ENCODE results near the gene MSRB3.

Gene MSRB3

GRCh38 chr12:65308006-65308405 is 29.5 kb downstream of the MSRB3 start:
- no peak overlapping the region for H3K4me2 ChIP-seq (ENCODE audit: low read depth, low read length, poor library complexity, severe bottlenecking)
- no peaks in the 10 kb centered on the region for H3K79me2 ChIP-seq (ENCODE audit: insufficient read depth, low read length)
- H2AFZ ChIP-seq (ENCODE audit: low read depth, low read length, severe bottlenecking): no peak overlapping the region
- no peak overlapping the region for H3K9ac ChIP-seq (ENCODE audit: low read length)
- H3K36me3 ChIP-seq (ENCODE audit: low read length): no peaks in the 10 kb centered on the region
- no peak overlapping the region for H3K4me3 ChIP-seq (ENCODE audit: insufficient read depth, low read length, poor library complexity, severe bottlenecking)
- no peaks in the 10 kb centered on the region for H4K20me1 ChIP-seq (ENCODE audit: low read depth, low read length)
- H3K27ac ChIP-seq (ENCODE audit: low read depth, low read length): no peak overlapping the region
- H3K9me2 ChIP-seq (replicated peaks; ENCODE audit: insufficient read depth, low read length): no peaks in the 10 kb centered on the region
- no peaks in the 10 kb centered on the region for H3K9me3 ChIP-seq (ENCODE audit: insufficient read depth, low read length)
- no peaks in the 10 kb centered on the region for H3K27me3 ChIP-seq (ENCODE audit: low read length)
- no peak for TF ChIP-seq EZH2phosphoT487 (conservative IDR thresholded peaks at IDR 0.05; ENCODE audit: low read length)
- no peak for TF ChIP-seq CTCF (IDR thresholded peaks at IDR 0.05; ENCODE audit: insufficient read depth, low read length, poor library complexity, severe bottlenecking)
- H3F3A ChIP-seq (ENCODE audit: insufficient read depth): no peaks in the 10 kb centered on the region

- no peak for TF ChIP-seq EZH2phosphoT487 (conservative IDR thresholded peaks at IDR 0.05; ENCODE audit: low read length)
- no peak for TF ChIP-seq CTCF (IDR thresholded peaks at IDR 0.05; ENCODE audit: insufficient read depth, low read length, poor library complexity, severe bottlenecking)
- Histone ChIP-seq H3K9me3 (ENCODE audit: insufficient read depth, low read length) (no peaks in the 10 kb centered on the region), H3K27me3 (ENCODE audit: low read length) (no peaks in the 10 kb centered on the region), H3F3A (ENCODE audit: insufficient read depth) (no peaks in the 10 kb centered on the region), H3K79me2 (ENCODE audit: insufficient read depth, low read length) (no peaks in the 10 kb centered on the region), H3K9ac (ENCODE audit: low read length) (no peak overlapping the region), H3K4me2 (ENCODE audit: low read depth, low read length, poor library complexity, severe bottlenecking) (no peak overlapping the region), H3K4me3 (ENCODE audit: insufficient read depth, low read length, poor library complexity, severe bottlenecking) (no peak overlapping the region), H3K9me2 (replicated peaks; ENCODE audit: insufficient read depth, low read length) (no peaks in the 10 kb centered on the region), H4K20me1 (ENCODE audit: low read depth, low read length) (no peaks in the 10 kb centered on the region), H3K27ac (ENCODE audit: low read depth, low read length) (no peak overlapping the region), H2AFZ (ENCODE audit: low read depth, low read length, severe bottlenecking) (no peak overlapping the region), H3K36me3 (ENCODE audit: low read length) (no peaks in the 10 kb centered on the region)
Measured at GRCh38 chr12:65308601-65309071, 30.2 kb downstream of the MSRB3 start.

GRCh38 chr12:65311260-65311659 is 32.8 kb downstream of the MSRB3 start:
- Histone ChIP-seq H3K9ac (ENCODE audit: low read length) (no peak overlapping the region), H2AFZ (ENCODE audit: low read depth, low read length, severe bottlenecking) (no peak overlapping the region), H3K4me3 (ENCODE audit: insufficient read depth, low read length, poor library complexity, severe bottlenecking) (no peak overlapping the region), H3K79me2 (ENCODE audit: insufficient read depth, low read length) (no peaks in the 10 kb centered on the region), H3K9me2 (replicated peaks; ENCODE audit: insufficient read depth, low read length) (no peaks in the 10 kb centered on the region), H3K4me2 (ENCODE audit: low read depth, low read length, poor library complexity, severe bottlenecking) (no peak overlapping the region), H3K27ac (ENCODE audit: low read depth, low read length) (no peak overlapping the region), H3F3A (ENCODE audit: insufficient read depth) (no peaks in the 10 kb centered on the region), H3K9me3 (ENCODE audit: insufficient read depth, low read length) (no peaks in the 10 kb centered on the region), H4K20me1 (ENCODE audit: low read depth, low read length) (no peaks in the 10 kb centered on the region), H3K27me3 (ENCODE audit: low read length) (no peaks in the 10 kb centered on the region), H3K36me3 (ENCODE audit: low read length) (no peaks in the 10 kb centered on the region)
- TF ChIP-seq CTCF (IDR thresholded peaks at IDR 0.05; ENCODE audit: insufficient read depth, low read length, poor library complexity, severe bottlenecking): no peak
- no peak for TF ChIP-seq EZH2phosphoT487 (conservative IDR thresholded peaks at IDR 0.05; ENCODE audit: low read length)
